GM12875 (cell line): ENCODE measurements around the gene GASK1A.

Source experiments
- H3K4me3 ChIP-seq: one replicate; pipeline ENCODE4 v1.5.1; 2011; ENCODE audit warnings: low read depth, low read length, control low read depth
- TF ChIP-seq, protein P1 (sequence below): IDR thresholded peaks from 2 replicates; pipeline ENCODE4 v1.5.1; 2011; ENCODE audit warnings: low read depth, mild to moderate bottlenecking, control low read depth, inconsistent platforms, low read length, moderate library complexity, borderline replicate concordance; ENCODE audit not compliant: insufficient read depth

The GASK1A gene

DNA sequence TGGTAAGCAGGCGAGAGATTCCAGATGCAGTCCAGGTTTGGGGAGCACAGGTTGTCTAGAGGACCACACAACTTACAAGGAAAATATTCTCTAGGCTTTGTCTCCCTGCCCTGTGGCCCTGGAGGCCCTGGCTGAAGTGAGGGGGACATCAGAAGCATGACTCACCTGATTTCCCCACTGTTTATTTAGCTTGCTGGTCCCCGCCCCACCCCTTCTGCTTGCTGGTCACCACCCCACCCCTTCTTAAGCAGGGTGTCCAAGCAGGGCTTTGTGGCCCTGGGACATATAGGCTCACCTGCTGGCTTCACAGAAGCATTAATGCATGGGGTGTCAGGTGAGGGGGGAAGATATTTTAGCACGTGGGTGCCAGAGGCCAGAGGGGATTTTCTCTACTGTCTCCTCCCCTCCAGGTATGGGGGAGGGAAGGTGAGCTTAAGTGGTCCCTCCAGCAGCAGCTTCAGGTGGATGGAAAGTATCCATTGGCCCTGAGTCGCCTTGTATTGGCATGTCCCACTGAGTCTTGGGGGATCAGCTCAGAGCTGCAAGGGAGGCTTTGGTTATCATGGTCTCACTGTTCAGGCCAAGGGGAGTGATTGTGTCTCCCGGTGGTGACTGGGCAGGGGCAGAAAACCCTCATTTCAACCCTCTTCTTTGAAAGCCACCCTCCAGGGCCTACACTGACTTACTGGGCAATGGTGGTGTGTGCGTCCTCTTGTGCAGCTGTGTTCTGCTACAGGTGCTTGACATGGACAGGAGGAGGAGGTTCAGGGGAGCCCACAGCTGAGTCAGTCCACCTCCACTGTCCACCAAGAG is 49.8 kb downstream of the GASK1A start:
- TF ChIP-seq, protein P1, sequence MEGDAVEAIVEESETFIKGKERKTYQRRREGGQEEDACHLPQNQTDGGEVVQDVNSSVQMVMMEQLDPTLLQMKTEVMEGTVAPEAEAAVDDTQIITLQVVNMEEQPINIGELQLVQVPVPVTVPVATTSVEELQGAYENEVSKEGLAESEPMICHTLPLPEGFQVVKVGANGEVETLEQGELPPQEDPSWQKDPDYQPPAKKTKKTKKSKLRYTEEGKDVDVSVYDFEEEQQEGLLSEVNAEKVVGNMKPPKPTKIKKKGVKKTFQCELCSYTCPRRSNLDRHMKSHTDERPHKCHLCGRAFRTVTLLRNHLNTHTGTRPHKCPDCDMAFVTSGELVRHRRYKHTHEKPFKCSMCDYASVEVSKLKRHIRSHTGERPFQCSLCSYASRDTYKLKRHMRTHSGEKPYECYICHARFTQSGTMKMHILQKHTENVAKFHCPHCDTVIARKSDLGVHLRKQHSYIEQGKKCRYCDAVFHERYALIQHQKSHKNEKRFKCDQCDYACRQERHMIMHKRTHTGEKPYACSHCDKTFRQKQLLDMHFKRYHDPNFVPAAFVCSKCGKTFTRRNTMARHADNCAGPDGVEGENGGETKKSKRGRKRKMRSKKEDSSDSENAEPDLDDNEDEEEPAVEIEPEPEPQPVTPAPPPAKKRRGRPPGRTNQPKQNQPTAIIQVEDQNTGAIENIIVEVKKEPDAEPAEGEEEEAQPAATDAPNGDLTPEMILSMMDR, result no peak
- no peak overlapping the region for H3K4me3 ChIP-seq

- TF ChIP-seq, protein P1, result no peak
- no peak overlapping the region for H3K4me3 ChIP-seq
Measured at GRCh38 chr3:43030162-43030935, 51.2 kb downstream of the GASK1A start.

DNA sequence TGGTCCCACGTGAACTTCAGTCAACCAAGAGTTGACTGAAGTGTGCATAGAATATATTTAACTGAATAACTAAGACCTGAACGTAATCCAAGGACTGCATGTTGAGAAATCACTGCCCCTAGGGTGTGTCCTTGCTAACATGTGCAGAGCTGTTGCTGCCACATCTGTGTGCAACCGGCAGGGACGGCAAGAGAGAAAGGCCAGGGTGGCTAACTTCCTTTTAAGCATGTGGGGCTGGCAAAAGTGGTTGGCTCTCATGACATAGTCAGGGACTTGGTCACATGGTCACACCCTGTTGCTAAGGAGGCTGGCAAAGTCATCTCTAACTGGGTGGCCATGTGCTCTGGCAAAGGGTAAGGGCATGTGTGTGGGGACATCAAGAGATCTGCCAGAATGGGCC is 52.4 kb downstream of the GASK1A start:
- TF ChIP-seq, protein P1, result no peak
- no peak overlapping the region for H3K4me3 ChIP-seq

DNA sequence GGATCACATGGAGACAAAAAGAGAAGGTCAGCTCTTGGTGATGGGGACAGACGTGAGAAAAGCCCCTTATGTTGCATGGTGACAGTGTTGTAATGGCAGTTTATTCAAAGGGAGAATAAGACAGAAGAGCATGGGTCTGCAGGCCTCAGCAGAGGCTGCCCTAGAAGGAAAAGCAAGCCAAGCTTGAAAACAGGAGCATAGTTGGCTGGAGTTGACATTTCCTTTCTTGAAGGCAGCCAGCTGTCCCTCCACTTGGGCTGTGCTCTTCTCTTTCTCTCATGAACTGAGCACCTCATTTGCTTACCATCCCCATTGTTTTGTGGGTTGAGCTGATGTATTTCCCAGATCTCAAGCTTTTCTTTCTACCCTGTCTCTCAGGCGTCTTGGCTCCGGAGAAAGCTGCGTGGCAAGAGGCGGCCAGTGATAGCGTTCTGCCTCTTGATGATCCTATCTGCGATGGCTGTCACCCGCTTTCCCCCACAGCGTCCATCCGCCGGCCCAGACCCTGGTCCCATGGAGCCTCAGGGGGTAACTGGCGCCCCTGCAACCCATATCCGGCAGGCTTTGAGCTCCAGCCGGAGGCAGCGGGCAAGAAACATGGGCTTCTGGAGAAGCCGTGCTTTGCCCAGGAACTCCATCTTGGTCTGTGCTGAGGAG is 52.9 kb downstream of the GASK1A start:
- no peak overlapping the region for H3K4me3 ChIP-seq
- TF ChIP-seq, protein P1, result no peak

DNA sequence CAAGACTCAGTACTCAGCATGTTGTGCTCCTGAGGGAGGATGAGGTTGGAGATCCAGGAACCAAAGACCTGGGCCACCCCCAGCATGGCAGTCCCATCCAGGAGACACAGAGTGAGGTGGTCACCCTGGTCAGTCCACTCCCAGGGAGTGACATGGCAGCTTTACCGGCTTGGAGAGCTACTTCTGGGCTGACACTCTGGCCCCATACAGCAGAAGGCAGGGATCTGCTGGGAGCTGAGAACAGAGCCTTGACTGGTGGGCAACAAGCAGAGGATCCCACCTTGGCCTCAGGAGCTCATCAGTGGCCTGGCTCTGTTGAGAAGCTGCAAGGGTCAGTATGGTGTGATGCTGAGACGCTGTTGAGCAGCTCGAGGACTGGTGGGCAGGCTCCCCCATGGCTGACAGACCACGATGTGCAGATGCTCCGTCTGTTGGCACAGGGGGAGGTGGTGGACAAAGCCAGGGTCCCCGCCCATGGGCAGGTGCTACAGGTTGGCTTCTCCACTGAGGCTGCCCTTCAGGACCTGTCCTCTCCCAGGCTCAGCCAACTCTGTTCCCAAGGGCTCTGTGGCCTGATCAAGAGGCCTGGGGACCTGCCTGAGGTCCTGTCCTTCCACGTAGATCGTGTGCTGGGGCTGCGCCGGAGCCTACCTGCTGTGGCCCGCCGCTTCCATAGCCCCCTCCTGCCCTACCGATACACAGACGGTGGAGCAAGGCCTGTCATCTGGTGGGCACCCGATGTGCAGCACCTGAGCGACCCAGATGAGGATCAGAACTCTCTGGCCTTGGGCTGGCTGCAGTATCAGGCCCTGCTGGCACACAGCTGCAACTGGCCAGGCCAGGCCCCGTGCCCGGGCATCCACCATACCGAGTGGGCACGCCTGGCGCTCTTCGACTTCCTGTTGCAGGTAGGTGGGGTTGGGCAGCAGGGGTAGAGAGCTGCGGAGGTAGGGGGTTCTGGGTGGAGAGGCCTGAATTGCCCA is 53.8 kb downstream of the GASK1A start:
- TF ChIP-seq, protein P1, result no peak
- H3K4me3 ChIP-seq, result no peak overlapping the region

GRCh38 chr3:43034200-43034599 is 55.1 kb downstream of the GASK1A start:
- no peak overlapping the region for H3K4me3 ChIP-seq
- TF ChIP-seq, protein P1, result no peak
